GM23338 (cell line): Measurements from ENCODE around the gene LAGE3. TPM values are rescaled to one million over a fixed set of nuclear protein-coding genes. Genes with fewer than 3 reads are reported as not detected.

Experiments
- ATAC-seq: fragments of 200-7000 bp; cut with Tn5 transposase; 3 replicates; pipeline ENCODE4 v1.9.1; 2020
- DNase-seq: peaks from one replicate; pipeline ENCODE4 v3.0.0-alpha.2; 2015; ENCODE audit warnings: low spot score
- H2AFZ ChIP-seq: fragments of 200-600 bp; sonication (generic); 2 replicates; pipeline ENCODE4 v1.8.0; 2016; ENCODE audit warnings: antibody characterized with exemption, mild to moderate bottlenecking, moderate library complexity
- H3F3A ChIP-seq: fragments of 200-600 bp; sonication (generic); replicated peaks from 2 replicates; pipeline ENCODE4 v1.8.0; 2017; ENCODE audit warnings: antibody characterized with exemption, mixed run types, low read depth
- H3K27ac ChIP-seq: fragments of 200-600 bp; sonication (generic); 2 replicates; pipeline ENCODE4 v1.6.1; 2016; ENCODE audit warnings: low read depth
- H3K27me3 ChIP-seq: fragments of 200-600 bp; sonication (generic); 2 replicates; pipeline ENCODE4 v1.8.0; 2016; ENCODE audit warnings: mild to moderate bottlenecking, mixed run types, moderate library complexity; ENCODE audit not compliant: insufficient read depth
- H3K36me3 ChIP-seq: fragments of 200-600 bp; sonication (generic); 2 replicates; pipeline ENCODE4 v1.8.0; 2016; ENCODE audit warnings: mild to moderate bottlenecking; ENCODE audit not compliant: insufficient read depth
- H3K4me1 ChIP-seq: fragments of 200-600 bp; sonication (generic); 2 replicates; pipeline ENCODE4 v1.8.0; 2016; ENCODE audit warnings: mild to moderate bottlenecking, moderate library complexity; ENCODE audit not compliant: insufficient read depth
- H3K4me2 ChIP-seq: fragments of 200-600 bp; sonication (generic); 2 replicates; pipeline ENCODE4 v1.7.1; 2017; ENCODE audit warnings: mixed run types
- H3K4me3 ChIP-seq: fragments of 200-600 bp; sonication (generic); 2 replicates; pipeline ENCODE4 v1.6.1; 2016; ENCODE audit warnings: mixed run types
- H3K79me2 ChIP-seq: fragments of 200-600 bp; sonication (generic); replicated peaks from 2 replicates; pipeline ENCODE4 v1.8.0; 2017; ENCODE audit warnings: mild to moderate bottlenecking; ENCODE audit not compliant: insufficient read depth
- H3K9me2 ChIP-seq: fragments of 200-600 bp; sonication (generic); 2 replicates; pipeline ENCODE4 v1.8.0; 2017; ENCODE audit not compliant: insufficient read depth
- H4K20me1 ChIP-seq: fragments of 200-600 bp; sonication (generic); replicated peaks from 2 replicates; pipeline ENCODE4 v1.8.0; 2017; ENCODE audit warnings: mild to moderate bottlenecking; ENCODE audit not compliant: insufficient read depth
- H3K27ac Mint-ChIP-seq: 2 replicates; pipeline ENCODE4 v1.8.0; 2020; ENCODE audit warnings: inconsistent platforms, mild to moderate bottlenecking, moderate library complexity, mixed read lengths
- H3K27me3 Mint-ChIP-seq: 3 replicates; pipeline ENCODE4 v1.8.0; 2022; ENCODE audit warnings: low read depth, mild to moderate bottlenecking, moderate library complexity, mixed read lengths, inconsistent platforms; ENCODE audit not compliant: insufficient read depth, poor library complexity
- H3K36me3 Mint-ChIP-seq: 3 replicates; pipeline ENCODE4 v1.8.0; 2021; ENCODE audit warnings: low read depth, mild to moderate bottlenecking, inconsistent platforms, moderate library complexity, mixed read lengths
- H3K4me1 Mint-ChIP-seq: 3 replicates; pipeline ENCODE4 v1.8.0; 2020; ENCODE audit warnings: mild to moderate bottlenecking, inconsistent platforms, mixed read lengths
- H3K4me3 Mint-ChIP-seq: 3 replicates; pipeline ENCODE4 v1.8.0; 2021; ENCODE audit warnings: moderate library complexity, mild to moderate bottlenecking, inconsistent platforms, mixed read lengths
- H3K9me3 Mint-ChIP-seq: 3 replicates; pipeline ENCODE4 v1.8.0; 2020; ENCODE audit warnings: moderate library complexity, mild to moderate bottlenecking, inconsistent platforms, mixed read lengths
- CREB1 ChIP-seq: fragments of 250-450 bp; sonication (Bioruptor Pico); IDR thresholded peaks from 2 replicates; pipeline ENCODE4 v1.5.0; 2020; ENCODE audit warnings: low read depth, mild to moderate bottlenecking, moderate library complexity
- EZH2 ChIP-seq: fragments of 200-600 bp; sonication (generic); IDR thresholded peaks from one replicate; pipeline ENCODE4 v1.8.0; 2017; ENCODE audit warnings: antibody characterized with exemption, mild to moderate bottlenecking, low read depth; ENCODE audit not compliant: unreplicated experiment
- EZH2phosphoT487 ChIP-seq: fragments of 200-600 bp; sonication (generic); IDR thresholded peaks from one replicate; pipeline ENCODE4 v1.8.1; 2018; ENCODE audit warnings: antibody characterized with exemption; ENCODE audit not compliant: unreplicated experiment
- JUNB ChIP-seq: IDR thresholded peaks from one replicate; pipeline ENCODE4 v1.6.1; 2016; ENCODE audit warnings: antibody characterized with exemption; ENCODE audit not compliant: unreplicated experiment
- NANOG ChIP-seq: IDR thresholded peaks from 2 replicates; pipeline ENCODE4 v1.6.1; 2016; ENCODE audit warnings: antibody characterized with exemption, borderline replicate concordance
- POLR2AphosphoS5 ChIP-seq: IDR thresholded peaks from 2 replicates; pipeline ENCODE4 v1.6.1; 2016; ENCODE audit warnings: antibody characterized with exemption, low read depth
- STAT1 ChIP-seq: IDR thresholded peaks from one replicate; pipeline ENCODE4 v1.6.1; 2016; ENCODE audit warnings: antibody characterized with exemption; ENCODE audit not compliant: unreplicated experiment
- ZNF114 ChIP-seq: fragments of 250-450 bp; sonication (Bioruptor Pico); IDR thresholded peaks from 2 replicates; pipeline ENCODE4 v1.5.0; 2020; ENCODE audit warnings: mild to moderate bottlenecking, moderate library complexity
- ZNF331 ChIP-seq: fragments of 250-450 bp; sonication (Bioruptor Pico); IDR thresholded peaks from 2 replicates; pipeline ENCODE4 v1.5.0; 2020; ENCODE audit warnings: low read depth, mild to moderate bottlenecking, moderate library complexity
- polyA plus RNA-seq: library from polyadenylated mRNA; unstranded; fragments of >200 nt; fragmentation: Nextera tagmentation; extraction: Ambion mirVana; gene quantifications from 2 replicates; pipeline ENCODE4 v1.2.1, GENCODE V29; 2016
- total RNA-seq: library from RNA; depleted of rRNA; stranded (reverse); fragments of >200 nt; shearing (Covaris generic); gene quantifications from 2 replicates; pipeline ENCODE4 v1.2.3, GENCODE V29; 2014
- TF ChIP-seq, protein P1 (sequence below): IDR thresholded peaks from 2 replicates; pipeline ENCODE4 v1.6.1; 2016; ENCODE audit warnings: antibody characterized with exemption
- TF ChIP-seq, protein P2 (sequence below): fragments of 250-450 bp; sonication (Bioruptor Pico); IDR thresholded peaks from 2 replicates; pipeline ENCODE4 v1.5.0; 2020; ENCODE audit warnings: mild to moderate bottlenecking, moderate library complexity
- TF ChIP-seq, protein P3 (sequence below): IDR thresholded peaks from one replicate; pipeline ENCODE4 v1.6.1; 2018; ENCODE audit warnings: antibody characterized with exemption; ENCODE audit not compliant: unreplicated experiment

LAGE3 gene
- total and polyA plus RNA-seq, 2 experiments from 2014 or later, result 71.0 to 84.5 TPM

DNA sequence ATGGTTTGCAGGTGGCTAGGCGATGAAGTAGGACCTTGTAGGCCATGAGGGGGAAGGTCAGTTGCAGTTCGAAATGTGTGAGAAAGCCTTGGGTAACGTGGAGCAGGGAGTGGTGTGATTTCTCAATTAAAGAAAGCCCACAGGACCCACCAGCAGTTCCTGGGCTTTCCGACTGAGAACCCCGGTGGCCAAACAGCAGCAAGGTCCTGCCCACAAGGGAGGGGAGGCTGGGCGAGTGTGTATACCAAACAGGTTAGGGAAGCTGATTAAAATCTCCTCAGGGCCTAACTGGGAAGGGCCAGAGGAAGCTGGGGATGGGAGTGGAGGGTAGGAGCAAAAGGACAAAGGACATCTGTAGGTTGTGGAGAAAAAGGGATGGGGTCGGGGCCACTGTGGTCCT, 48.2 kb downstream of the LAGE3 start:
- Mint-ChIP-seq H3K36me3 (peaks cover 20% of the 10 kb centered on the region), H3K4me3 (no peak overlapping the region; the same call in 2 of the 3 replicates), H3K4me1 (peaks cover 19% of the 10 kb centered on the region), H3K9me3 (no peaks in the 10 kb centered on the region), H3K27me3 (peaks cover 4% of the 10 kb centered on the region), H3K27ac (peak overlapping the region; percentile 85; the same call in 1 of the 2 replicates)
- H4K20me1 ChIP-seq, result no peaks in the 10 kb centered on the region
- DNase-seq (no peak), ATAC-seq (no peak)
- H3K79me2 ChIP-seq, result peaks cover 11% of the 10 kb centered on the region
- H3K9me2 ChIP-seq, result no peaks in the 10 kb centered on the region
- H3K27me3 ChIP-seq, result no peaks in the 10 kb centered on the region
- H3K27ac ChIP-seq, result no peak overlapping the region
- no peak overlapping the region for H3K4me3 ChIP-seq
- H3F3A ChIP-seq, result no peaks in the 10 kb centered on the region
- no peak overlapping the region for H2AFZ ChIP-seq
- H3K4me2 ChIP-seq, result no peak overlapping the region
- H3K36me3 ChIP-seq, result no peaks in the 10 kb centered on the region
- TF ChIP-seq EZH2, result no peak
- no peak for TF ChIP-seq CREB1 (CRISPR knock-in tag)
- TF ChIP-seq POLR2AphosphoS5, result no peak
- no peak for TF ChIP-seq ZNF114 (CRISPR knock-in tag)
- no peak for TF ChIP-seq EZH2phosphoT487
- TF ChIP-seq ZNF331 (CRISPR knock-in tag), result no peak
- TF ChIP-seq NANOG, result no peak
- no peak for TF ChIP-seq JUNB
- TF ChIP-seq, protein P1, sequence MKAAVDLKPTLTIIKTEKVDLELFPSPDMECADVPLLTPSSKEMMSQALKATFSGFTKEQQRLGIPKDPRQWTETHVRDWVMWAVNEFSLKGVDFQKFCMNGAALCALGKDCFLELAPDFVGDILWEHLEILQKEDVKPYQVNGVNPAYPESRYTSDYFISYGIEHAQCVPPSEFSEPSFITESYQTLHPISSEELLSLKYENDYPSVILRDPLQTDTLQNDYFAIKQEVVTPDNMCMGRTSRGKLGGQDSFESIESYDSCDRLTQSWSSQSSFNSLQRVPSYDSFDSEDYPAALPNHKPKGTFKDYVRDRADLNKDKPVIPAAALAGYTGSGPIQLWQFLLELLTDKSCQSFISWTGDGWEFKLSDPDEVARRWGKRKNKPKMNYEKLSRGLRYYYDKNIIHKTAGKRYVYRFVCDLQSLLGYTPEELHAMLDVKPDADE, result no peak
- TF ChIP-seq, protein P2, sequence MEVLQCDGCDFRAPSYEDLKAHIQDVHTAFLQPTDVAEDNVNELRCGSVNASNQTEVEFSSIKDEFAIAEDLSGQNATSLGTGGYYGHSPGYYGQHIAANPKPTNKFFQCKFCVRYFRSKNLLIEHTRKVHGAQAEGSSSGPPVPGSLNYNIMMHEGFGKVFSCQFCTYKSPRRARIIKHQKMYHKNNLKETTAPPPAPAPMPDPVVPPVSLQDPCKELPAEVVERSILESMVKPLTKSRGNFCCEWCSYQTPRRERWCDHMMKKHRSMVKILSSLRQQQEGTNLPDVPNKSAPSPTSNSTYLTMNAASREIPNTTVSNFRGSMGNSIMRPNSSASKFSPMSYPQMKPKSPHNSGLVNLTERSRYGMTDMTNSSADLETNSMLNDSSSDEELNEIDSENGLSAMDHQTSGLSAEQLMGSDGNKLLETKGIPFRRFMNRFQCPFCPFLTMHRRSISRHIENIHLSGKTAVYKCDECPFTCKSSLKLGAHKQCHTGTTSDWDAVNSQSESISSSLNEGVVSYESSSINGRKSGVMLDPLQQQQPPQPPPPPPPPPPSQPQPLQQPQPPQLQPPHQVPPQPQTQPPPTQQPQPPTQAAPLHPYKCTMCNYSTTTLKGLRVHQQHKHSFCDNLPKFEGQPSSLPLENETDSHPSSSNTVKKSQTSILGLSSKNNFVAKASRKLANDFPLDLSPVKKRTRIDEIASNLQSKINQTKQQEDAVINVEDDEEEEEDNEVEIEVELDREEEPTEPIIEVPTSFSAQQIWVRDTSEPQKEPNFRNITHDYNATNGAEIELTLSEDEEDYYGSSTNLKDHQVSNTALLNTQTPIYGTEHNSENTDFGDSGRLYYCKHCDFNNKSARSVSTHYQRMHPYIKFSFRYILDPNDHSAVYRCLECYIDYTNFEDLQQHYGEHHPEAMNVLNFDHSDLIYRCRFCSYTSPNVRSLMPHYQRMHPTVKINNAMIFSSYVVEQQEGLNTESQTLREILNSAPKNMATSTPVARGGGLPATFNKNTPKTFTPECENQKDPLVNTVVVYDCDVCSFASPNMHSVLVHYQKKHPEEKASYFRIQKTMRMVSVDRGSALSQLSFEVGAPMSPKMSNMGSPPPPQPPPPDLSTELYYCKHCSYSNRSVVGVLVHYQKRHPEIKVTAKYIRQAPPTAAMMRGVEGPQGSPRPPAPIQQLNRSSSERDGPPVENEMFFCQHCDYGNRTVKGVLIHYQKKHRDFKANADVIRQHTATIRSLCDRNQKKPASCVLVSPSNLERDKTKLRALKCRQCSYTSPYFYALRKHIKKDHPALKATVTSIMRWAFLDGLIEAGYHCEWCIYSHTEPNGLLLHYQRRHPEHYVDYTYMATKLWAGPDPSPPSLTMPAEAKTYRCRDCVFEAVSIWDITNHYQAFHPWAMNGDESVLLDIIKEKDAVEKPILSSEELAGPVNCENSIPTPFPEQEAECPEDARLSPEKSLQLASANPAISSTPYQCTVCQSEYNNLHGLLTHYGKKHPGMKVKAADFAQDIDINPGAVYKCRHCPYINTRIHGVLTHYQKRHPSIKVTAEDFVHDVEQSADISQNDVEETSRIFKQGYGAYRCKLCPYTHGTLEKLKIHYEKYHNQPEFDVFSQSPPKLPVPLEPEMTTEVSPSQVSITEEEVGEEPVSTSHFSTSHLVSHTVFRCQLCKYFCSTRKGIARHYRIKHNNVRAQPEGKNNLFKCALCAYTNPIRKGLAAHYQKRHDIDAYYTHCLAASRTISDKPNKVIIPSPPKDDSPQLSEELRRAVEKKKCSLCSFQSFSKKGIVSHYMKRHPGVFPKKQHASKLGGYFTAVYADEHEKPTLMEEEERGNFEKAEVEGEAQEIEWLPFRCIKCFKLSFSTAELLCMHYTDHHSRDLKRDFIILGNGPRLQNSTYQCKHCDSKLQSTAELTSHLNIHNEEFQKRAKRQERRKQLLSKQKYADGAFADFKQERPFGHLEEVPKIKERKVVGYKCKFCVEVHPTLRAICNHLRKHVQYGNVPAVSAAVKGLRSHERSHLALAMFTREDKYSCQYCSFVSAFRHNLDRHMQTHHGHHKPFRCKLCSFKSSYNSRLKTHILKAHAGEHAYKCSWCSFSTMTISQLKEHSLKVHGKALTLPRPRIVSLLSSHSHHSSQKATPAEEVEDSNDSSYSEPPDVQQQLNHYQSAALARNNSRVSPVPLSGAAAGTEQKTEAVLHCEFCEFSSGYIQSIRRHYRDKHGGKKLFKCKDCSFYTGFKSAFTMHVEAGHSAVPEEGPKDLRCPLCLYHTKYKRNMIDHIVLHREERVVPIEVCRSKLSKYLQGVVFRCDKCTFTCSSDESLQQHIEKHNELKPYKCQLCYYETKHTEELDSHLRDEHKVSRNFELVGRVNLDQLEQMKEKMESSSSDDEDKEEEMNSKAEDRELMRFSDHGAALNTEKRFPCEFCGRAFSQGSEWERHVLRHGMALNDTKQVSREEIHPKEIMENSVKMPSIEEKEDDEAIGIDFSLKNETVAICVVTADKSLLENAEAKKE (CRISPR knock-in tag), result no peak
- TF ChIP-seq, protein P3, sequence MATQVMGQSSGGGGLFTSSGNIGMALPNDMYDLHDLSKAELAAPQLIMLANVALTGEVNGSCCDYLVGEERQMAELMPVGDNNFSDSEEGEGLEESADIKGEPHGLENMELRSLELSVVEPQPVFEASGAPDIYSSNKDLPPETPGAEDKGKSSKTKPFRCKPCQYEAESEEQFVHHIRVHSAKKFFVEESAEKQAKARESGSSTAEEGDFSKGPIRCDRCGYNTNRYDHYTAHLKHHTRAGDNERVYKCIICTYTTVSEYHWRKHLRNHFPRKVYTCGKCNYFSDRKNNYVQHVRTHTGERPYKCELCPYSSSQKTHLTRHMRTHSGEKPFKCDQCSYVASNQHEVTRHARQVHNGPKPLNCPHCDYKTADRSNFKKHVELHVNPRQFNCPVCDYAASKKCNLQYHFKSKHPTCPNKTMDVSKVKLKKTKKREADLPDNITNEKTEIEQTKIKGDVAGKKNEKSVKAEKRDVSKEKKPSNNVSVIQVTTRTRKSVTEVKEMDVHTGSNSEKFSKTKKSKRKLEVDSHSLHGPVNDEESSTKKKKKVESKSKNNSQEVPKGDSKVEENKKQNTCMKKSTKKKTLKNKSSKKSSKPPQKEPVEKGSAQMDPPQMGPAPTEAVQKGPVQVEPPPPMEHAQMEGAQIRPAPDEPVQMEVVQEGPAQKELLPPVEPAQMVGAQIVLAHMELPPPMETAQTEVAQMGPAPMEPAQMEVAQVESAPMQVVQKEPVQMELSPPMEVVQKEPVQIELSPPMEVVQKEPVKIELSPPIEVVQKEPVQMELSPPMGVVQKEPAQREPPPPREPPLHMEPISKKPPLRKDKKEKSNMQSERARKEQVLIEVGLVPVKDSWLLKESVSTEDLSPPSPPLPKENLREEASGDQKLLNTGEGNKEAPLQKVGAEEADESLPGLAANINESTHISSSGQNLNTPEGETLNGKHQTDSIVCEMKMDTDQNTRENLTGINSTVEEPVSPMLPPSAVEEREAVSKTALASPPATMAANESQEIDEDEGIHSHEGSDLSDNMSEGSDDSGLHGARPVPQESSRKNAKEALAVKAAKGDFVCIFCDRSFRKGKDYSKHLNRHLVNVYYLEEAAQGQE, result no peak
- TF ChIP-seq STAT1, result no peak
- no peaks in the 10 kb centered on the region; the same call in 1 of the 2 replicates for H3K4me1 ChIP-seq
